Measurements from ENCODE around the gene GLYR1.
"Not testable (repeated sequence)": the region's sequence is repeated elsewhere in the genome, so short reads cannot be mapped to it uniquely, and the experiment has no call there.

The GLYR1 gene

DNA sequence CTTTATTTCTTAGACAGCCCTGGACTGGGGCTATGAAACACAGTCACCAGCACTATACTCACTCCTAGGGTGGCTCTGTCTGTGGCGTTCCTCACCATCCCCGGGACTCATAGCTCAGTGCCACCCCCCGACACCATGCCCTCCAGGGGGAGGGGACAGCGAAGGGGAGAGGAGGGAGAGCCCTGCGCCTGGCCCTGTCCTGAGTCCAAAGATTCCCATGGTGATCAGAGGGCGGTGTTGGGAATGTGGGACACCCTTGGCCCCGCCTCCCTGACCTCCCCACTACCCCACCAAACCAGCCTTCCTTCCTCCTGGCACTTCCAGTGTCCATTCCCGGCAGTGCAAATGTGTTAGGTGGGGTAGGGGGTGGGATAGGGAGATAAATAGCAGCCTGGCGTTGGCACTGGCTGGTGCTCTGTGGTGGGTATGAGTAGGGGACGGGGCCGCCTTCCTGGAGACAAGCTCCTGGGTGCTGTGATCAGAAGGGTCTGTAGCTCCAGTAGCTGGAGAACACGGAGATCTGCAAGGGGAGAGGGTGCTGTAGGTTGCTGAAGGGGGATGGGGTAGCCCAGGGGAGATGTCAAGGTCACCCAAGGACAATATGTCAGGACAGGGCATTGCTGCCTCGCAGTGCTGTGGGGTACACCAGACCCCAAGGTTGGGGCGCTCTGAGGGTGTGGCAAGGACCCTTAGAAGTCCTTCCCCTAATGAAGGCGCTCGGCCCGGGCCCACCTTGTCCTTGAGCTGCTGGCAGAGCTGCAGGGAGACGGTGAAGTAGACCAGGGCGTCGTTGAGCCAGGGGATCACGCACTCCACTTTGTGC is 49.9 kb downstream of the GLYR1 start:
- H3K4me3 ChIP-seq (ENCODE audit: low read length): no peak overlapping the region
- DNase-seq (ENCODE audit: low read depth, low spot score): no peak

DNA sequence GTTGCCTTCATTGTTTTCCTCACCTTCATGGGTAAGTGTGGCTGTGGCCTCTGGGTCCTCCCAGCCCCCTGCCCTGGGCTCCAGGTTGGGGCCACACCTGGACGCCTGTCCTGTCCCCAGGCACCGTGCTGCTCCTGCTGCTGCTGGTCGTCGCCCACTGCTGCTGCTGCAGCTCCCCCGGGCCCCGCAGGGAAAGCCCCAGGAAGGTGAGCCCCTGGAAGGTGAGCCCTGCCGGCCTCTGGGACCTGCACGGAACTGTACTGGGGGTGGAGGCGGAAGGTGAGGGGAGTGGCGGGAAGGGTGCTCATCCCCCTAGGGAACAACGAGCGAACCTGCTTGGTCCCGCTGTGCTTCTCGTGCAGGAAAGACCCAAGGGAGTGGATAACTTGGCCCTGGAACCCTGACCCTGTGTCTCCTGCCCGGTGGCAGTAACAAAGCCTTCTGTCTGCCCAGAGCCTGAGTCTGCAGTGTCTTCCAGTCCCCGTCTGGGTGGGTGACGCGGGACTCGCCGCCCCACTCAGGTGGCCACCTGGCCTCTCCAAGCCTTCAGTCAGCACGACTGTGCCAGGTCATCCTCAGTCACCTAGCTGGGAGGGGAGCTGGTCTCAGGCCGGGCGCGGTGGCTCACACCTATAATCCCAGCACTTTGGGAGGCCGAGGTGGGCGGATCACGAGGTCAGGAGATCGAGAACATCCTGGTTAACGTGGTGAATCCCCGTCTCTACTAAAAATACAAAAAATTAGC is 51.1 kb downstream of the GLYR1 start:
- no peak overlapping the region for H3K4me3 ChIP-seq (ENCODE audit: low read length)
- no peak for DNase-seq (ENCODE audit: low read depth, low spot score)

DNA sequence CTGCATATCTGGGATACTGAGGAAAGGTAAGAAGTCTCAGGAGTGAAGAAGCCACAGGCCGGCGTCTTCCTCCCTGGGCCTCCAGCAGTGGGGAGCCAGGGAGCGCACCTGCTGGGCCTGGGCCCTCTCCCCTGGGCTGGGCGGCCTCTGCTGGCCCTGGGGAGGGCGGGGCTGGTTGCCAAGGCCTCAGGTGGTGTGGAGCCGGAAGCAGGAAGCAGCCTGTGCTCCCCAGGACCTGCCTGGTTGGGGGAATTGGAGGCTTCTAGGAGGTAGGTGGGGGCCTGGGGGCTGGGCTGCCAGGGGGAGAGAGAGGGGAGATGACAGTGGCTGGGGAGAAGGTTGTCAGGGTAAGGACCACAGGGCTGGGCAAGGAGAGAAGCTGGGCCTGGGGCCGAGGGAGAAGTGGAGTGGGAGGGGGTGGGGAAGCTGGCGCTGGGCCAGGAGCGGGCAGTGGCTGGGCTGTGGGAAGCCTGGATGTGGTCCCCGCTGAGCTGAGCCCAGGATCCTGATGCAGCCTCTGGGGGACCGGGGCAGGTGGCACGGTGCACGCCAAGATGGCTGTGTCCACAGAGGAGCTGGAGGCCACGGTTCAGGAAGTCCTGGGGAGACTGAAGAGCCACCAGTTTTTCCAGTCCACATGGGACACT is 51.8 kb downstream of the GLYR1 start, which contains the start of gene SMIM22:
SMIM22 (plus strand) TSS at position 189 of the 647 bp plus-strand sequence; CDS start at position 555, 366 bp downstream.
- no peak for DNase-seq (ENCODE audit: low read depth, low spot score)
- H3K4me3 ChIP-seq (ENCODE audit: low read length): no peak within 1 kb of the TSS

DNA sequence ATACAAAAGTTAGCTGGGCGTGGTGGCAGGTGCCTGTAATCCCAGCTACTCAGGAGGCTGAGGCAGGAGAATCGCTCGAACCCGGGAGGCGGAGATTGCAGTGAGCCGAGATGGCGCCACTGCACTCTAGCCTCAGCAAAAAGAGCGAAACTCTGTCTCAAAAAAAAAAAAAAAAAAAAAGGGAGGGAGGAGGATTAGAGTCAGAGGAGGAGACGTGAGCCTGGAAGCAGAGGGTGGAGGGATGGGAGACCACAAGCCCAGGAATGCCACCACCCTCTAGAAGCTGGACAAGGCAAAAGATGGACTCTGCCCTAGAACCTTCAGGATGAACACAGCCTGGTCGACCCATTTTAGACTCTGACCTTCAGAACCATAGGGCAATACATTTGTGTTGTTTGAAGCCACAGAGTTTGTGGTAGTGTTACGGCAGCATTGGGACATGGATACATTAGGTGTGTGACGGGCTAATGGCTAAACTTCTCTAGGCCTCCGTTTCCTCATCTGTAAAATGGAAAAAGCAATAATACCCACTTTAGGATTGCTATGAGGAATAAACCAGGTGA is 54.1 kb downstream of the GLYR1 start:
- DNase-seq (ENCODE audit: low read depth, low spot score): no peak
- no peak overlapping the region for H3K4me3 ChIP-seq (ENCODE audit: low read length)

DNA sequence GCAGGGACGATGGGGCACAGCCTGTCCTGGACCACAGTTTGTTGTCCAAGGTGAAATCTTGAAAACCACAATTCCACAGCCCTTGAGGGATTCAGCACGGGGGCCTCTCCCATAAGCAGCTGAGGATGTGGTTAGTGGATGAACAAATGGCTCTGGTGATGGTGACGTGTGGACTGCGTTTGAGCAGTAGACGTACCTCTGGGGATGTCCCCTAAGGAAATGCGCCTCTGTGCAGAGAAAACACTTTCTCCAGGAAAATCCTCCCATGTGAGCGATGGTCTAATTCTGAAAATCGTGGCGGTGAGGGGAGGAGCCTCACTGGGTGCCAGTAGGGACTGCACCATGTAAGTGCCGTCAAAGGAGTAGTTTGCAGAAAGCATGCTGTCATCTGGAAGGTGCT is 56.2 kb downstream of the GLYR1 start:
- no peak overlapping the region for H3K4me3 ChIP-seq (ENCODE audit: low read length)
- DNase-seq (ENCODE audit: low read depth, low spot score): no peak

DNA sequence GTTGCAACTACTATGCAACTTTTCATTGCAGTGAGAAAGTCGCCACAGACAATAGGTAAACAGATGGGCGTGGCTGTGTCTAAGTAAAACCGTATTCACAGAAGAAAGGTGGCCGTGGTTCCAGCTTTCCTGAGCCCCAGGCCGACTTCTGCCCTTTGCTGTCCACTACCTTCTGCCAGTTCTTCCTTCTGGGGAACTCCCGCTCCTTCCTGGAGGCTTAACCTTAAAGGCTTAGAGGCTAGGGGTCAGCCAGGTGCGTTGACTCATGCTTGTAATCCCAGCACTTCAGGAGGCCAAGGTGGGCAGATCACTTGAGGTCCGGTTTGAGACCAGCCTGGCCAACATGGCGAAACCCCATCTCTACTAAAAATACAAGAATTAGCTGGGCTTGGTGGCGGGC is 56.8 kb downstream of the GLYR1 start:
- no peak for DNase-seq (ENCODE audit: low read depth, low spot score)

DNA sequence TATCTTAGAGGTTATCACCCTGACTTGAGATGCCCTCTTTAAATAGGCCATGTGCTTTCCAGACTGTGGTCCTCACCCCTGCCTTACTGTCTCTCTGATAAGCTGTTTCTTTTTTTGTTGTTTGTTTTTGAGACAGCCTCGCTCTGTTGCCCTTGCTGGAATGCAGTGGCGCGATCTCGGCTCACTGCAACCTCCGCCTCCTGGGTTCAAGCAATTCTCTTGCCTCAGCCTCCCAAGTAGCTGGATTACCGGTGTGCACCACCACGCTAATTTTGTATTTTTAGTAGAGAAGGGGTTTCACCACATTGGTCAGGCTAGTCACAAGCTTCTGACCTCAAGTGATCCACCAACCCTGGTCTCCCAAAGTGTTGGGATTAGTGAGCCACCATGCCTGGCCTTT is 58.2 kb downstream of the GLYR1 start:
- H3K4me3 ChIP-seq (ENCODE audit: low read length): no peak overlapping the region
- DNase-seq (ENCODE audit: low read depth, low spot score): no peak

More for the DNA sequence above, 56.8 kb downstream of the GLYR1 start:
- H3K4me3 ChIP-seq (ENCODE audit: low read length): no peak overlapping the region

DNA sequence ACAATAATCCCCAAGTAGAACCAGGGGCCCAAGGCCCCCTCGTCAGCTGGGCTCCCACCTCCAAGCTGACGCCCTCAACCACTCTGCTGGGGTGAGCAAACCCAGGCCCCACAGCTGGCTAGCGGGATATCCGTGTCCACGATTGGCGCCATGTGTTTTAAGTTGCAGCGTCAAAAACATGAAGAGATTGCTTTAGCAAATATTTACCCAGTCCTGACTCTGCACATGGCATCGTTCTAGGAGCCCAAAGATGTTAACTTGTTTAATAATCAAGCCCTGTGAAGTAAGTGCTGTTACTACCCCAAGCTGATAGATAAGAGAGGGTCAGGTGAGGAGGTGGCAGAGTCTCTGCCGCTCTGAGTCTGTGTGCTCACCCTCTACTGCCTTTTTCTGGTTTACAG is 58.6 kb downstream of the GLYR1 start:
- H3K4me3 ChIP-seq (ENCODE audit: low read length): no peak overlapping the region
- no peak for DNase-seq (ENCODE audit: low read depth, low spot score)

DNA sequence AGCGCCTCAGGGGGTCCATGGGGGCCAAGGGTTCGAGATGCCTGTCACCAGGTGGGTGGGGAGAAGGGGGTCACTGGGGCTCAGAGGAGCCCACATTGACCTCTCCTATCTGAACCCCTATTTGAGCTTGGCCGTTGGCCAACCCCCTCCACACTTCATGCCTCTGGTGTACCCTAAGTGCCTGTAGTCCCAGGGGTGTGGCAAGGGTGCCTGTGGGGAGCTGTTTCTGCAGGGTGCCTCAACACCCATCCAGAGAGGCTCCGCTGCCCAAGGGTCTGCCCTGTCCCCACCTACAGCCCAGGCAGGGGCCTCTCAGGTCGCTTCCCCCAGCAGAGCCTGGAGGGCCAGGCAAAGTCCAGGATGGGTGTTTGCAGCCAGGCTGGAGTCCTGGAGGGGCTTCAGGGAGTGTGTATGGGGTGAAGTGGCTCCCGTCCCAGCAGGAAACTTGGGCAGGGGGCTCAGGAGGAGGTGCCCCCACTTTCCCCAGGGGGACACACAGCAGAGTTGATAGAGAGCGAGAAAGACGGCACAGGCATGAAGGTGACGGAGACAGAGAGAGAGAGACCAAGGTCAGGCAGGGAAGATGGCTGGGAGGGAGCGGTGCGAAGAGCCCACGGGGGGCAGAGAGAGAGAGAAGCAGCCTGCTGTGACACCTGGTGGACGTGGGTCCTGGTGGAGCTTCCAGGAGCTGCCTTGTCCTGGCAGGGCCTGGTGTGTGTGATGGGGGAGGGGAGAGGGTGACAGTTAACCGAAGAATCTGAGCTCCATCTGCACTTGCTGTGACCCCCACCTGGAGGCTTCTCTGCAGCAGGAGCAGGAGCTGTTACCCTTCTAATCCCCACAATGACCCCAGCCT is 59.2 kb downstream of the GLYR1 start, which contains the start of gene SEPTIN12:
SEPTIN12 (minus strand) TSS at position 719 of the 856 bp plus-strand sequence; CDS start at position 19, 700 bp downstream.
- H3K4me3 ChIP-seq (ENCODE audit: low read length): no peak within 1 kb of the TSS
- no peak for DNase-seq (ENCODE audit: low read depth, low spot score)

DNA sequence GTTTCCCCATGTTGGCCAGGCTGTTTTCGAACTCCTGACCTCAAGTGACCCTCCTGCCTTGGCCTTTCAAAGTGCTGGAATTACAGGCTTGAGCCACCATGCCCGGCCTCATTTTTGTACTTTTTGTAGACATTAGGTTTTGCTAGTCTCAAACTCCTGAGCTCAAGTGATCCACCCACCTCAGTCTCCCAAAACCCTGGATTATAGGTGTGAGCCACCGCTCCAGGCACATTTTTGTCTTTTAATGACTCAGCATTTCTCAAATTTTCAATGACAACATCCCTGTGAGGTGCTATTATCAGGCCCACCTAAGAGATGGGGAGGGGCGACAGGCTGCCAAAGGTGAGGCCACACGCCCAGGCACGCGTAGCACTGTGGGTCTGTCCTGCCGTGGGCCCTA is 60.0 kb downstream of the GLYR1 start:
- H3K4me3 ChIP-seq (ENCODE audit: low read length): no peak overlapping the region
- no peak for DNase-seq (ENCODE audit: low read depth, low spot score)

DNA sequence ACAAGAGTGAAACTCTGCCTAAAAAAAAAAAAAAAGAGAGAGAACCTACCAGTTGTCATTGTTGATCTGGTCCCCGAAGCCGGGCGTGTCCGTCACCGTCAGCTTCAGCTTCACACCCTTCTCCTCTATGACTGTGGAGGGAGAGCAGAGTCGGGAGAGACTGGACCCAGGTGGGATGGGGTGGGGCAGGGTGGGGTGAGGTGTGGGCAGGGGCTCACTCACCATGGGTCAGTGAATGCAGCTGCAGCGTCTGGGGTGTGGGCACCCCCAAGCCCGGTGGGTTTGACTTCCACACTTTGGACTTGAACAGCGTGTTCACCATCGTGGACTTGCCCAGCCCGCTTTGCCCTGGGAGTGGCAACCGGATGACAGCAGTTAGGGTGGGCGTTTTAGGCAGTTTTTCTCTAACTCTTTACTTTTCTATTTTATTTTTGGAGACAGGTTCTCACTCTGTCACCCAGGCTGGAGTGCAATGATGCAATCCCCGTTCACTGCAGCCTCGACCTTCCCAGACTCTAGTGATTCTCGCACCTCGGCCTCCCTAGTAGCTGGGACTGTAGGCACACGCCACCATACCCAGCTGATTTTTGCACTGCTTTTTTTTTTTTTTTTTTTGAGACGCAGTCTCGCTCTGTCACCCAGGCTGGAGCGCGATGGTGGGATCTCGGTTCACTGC is 61.2 kb downstream of the GLYR1 start:
- no peak overlapping the region for H3K4me3 ChIP-seq (ENCODE audit: low read length)
- DNase-seq (ENCODE audit: low read depth, low spot score): no peak

DNA sequence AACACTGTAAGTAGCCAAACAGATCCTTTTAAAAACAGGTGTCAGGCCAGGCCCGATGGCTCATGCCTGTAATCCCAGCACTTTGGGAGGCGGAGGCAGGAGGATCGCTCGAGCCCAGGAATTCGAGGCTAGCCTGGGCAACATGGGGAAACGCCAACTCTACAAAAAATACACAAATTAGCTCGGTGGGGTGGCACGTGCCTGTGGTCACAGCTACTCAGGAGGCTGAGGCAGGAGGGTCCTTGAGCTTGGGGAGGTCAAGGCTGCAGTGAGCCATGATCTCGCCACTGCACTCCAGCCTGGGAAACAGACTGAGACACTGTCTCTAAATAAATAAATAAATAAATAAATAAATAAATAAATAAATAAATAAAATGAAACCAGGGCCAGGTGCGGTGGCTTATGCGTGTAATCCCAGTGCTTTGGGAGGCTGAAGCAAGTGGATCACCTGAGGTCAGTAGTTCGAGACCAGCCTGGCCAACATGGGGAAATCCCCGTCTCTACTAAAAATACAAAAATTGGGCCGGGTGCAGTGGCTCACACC is 62.6 kb downstream of the GLYR1 start:
- DNase-seq (ENCODE audit: low read depth, low spot score); H3K4me3 ChIP-seq (ENCODE audit: low read length): not testable (repeated sequence)

DNA sequence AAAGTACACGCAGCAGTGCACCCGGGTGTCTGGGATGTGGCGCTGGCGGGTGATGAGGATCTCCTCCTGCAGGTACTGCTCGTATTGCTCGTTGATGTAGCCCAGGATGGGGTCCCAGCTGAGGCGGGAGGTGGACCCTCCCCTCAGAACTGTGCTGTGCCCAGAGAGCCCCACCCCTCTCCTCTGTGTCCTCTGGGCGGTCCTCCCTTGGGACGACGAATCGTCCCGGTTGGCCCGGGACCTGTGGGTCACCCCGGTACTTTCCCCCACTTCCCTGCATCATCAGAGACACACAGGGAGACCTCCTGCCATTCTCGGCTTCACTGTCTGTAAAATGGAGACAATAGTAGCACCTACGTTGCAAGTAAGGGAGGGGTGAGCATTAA is 63.1 kb downstream of the GLYR1 start:
- H3K4me3 ChIP-seq (ENCODE audit: low read length): no peak overlapping the region
- no peak for DNase-seq (ENCODE audit: low read depth, low spot score)

DNA sequence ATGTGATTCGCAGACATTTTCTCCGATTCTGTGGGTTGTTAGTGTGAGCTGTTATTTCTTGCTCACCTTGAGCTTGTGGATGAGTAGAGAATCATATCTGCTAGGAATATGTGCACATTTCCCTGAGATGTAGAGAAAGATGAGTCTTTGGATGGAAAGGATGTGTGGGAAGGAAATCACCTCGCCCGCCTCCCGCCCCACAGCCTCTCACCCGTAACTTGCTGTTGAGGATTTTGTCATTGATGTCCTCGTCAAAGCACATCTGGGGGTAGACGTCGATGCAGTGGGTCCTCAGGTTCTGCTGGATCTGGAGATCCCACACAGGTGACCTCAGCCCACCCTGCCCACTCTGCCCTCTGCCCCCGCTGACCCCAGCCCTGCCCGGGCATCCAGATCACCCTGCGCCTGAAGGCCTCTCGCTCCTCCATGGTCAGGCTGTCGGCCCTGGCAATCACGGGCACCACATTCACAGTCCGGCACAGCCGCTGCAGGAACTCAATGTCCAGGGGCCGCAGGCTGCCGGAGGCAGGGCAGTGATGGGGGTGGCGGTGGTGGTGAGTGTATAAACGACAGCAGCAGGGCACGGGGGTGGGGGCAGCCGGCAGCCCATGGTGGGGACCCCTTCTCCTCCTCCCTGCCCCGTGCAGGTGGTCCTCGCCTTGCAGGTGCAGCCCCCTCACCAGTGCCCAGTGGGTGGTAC is 63.7 kb downstream of the GLYR1 start:
- no peak for DNase-seq (ENCODE audit: low read depth, low spot score)
- H3K4me3 ChIP-seq (ENCODE audit: low read length): no peak overlapping the region

DNA sequence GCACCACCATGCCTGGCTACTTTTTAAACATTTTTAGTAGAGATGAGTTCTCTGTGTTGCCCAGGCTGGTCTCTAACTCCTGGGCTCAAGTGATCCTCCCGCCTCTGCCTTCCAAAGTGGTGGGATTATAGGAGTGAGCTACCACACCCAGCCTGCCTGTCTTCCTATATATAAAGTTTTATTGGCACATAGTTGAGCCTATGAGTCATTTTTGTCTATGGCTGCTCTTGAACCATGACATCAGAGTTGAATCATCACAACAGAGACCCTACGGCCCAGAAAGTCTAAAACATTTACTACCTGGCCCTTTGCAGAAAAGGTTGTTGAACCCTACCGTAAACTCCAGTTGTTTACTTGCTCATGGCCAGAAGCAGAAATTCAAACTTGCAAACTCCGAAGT is 66.9 kb downstream of the GLYR1 start:
- DNase-seq (ENCODE audit: low read depth, low spot score): no peak
- H3K4me3 ChIP-seq (ENCODE audit: low read length): no peak overlapping the region

DNA sequence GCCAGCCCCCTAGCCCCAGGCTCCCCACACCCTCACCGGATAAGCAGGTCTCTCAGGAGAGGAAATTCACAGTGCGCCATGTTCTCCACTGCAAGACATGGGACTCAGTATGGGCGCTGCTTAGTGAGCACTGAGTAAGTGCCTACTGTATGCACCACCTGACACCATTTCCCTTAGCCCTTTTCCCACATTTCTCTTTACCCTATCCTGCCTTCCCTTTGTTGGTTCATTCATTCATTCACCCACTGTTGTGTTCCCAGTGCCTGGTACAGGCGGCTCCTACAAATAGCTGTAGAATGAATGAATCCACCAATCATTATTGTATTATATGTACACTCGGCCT is 69.1 kb downstream of the GLYR1 start:
- no peak for DNase-seq (ENCODE audit: low read depth, low spot score)
- no peak overlapping the region for H3K4me3 ChIP-seq (ENCODE audit: low read length)

DNA sequence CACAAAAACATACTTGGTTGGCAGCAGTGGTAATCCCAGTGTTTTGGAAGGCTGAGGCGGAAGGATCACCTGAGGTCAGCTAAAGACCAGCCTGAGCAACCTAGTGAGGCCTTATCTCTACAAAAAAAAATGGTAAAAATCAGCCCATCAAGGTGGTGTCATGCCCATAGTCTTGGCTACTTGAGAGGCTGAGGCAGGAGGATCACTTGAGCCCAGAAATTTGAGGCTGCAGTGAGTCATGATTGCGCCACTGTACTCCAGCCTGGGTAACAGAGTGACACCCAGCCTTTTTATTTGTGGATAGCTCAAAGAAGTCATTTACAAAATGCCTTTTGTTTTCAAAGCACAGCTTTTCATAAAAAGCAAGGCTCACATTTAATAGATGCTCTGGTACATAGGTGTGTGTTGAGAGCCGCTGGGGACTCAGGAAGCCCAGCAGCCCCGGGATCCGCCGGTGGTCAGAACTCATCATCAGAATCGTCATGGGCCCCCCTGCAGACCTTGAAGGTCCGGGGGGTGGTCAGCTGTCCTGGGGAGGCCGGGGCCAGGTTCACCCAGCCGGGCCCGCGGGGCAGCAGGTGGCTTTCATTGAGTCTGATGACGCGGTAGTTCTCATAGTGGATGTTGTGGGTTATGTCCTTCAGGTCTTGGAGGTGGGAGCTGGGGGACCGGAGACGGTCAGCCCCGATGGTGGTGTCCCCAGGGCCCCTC is 69.6 kb downstream of the GLYR1 start:
- no peak overlapping the region for H3K4me3 ChIP-seq (ENCODE audit: low read length)
- DNase-seq (ENCODE audit: low read depth, low spot score): no peak

Data from Jurkat, Clone E6-1 (cell line).